C4-2B (cell line): Measurements from ENCODE around the gene SOWAHC.

Experiments
- CTCF ChIP-seq: fragments of 450-650 bp; conservative IDR thresholded peaks from 2 replicates; pipeline ENCODE4 v1.5.1; 2017; ENCODE audit warnings: mild to moderate bottlenecking
- ZFX ChIP-seq: fragments of 450-650 bp; IDR thresholded peaks from 2 replicates; pipeline ENCODE4 v1.6.1; 2017

- TF ChIP-seq CTCF (no peak), ZFX (no peak)
Measured at GRCh38 chr2:109611467-109612095, 2.6 kb upstream of the SOWAHC start.
